DND-41 (cell line): ENCODE data around the gene PRDM15.

ENCODE experiments used
- CTCF ChIP-seq: IDR thresholded peaks from 2 replicates; pipeline ENCODE4 v1.5.1; 2012; ENCODE audit warnings: borderline replicate concordance, low read length, moderate library complexity, mild to moderate bottlenecking; ENCODE audit not compliant: poor library complexity, severe bottlenecking; ENCODE audit errors: extremely low read depth
- EZH2 ChIP-seq: IDR thresholded peaks from 3 replicates; pipeline ENCODE4 v1.6.1; 2012; ENCODE audit warnings: borderline replicate concordance, low read depth, mild to moderate bottlenecking, moderate library complexity, low read length, inconsistent platforms; ENCODE audit not compliant: severe bottlenecking

GRCh38 chr21:41866274-41866809 is 12.8 kb downstream of the PRDM15 start:
- TF ChIP-seq CTCF (no peak), EZH2 (no peak)
